ENCODE data around the gene TNNI2.

DNA sequence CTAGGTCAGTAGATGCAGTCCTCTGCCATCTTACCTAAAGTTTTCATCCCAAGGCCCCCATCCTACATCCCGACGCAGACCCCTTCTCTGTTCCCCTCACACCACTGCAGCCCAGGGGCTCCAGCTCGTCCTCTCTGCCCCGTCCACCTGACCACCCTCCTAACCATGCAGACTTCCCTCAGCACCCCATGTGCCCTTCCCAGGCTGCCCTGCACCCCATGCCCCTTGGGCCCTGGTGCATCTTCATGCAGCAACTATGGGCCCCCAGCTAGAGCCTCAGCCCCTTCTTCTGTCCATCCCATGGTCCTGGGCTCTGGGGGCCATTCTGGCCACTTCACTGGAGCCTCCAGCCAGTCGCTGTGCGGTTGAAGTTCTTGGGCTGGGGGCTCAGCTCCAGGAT is 50.0 kb downstream of the TNNI2 start:
- TF ChIP-seq, protein P1, sequence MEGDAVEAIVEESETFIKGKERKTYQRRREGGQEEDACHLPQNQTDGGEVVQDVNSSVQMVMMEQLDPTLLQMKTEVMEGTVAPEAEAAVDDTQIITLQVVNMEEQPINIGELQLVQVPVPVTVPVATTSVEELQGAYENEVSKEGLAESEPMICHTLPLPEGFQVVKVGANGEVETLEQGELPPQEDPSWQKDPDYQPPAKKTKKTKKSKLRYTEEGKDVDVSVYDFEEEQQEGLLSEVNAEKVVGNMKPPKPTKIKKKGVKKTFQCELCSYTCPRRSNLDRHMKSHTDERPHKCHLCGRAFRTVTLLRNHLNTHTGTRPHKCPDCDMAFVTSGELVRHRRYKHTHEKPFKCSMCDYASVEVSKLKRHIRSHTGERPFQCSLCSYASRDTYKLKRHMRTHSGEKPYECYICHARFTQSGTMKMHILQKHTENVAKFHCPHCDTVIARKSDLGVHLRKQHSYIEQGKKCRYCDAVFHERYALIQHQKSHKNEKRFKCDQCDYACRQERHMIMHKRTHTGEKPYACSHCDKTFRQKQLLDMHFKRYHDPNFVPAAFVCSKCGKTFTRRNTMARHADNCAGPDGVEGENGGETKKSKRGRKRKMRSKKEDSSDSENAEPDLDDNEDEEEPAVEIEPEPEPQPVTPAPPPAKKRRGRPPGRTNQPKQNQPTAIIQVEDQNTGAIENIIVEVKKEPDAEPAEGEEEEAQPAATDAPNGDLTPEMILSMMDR (IDR thresholded peaks at IDR 0.05; ENCODE audit: low read length) = no peak
- no peak for TF ChIP-seq EZH2 (optimal IDR thresholded peaks at IDR 0.05; ENCODE audit: low read depth, low read length)
- no peak for TF ChIP-seq EZH2phosphoT487 (IDR thresholded peaks at IDR 0.05; ENCODE audit: low read length)
